Measurements from ENCODE around the gene POT1.

POT1 gene

GRCh38 chr7:124808206-124808605 is 121.4 kb downstream of the POT1 start:
- no peak for DNase-seq (ENCODE audit: low spot score)

GRCh38 chr7:124801330-124801895 is 128.2 kb downstream of the POT1 start:
- DNase-seq (ENCODE audit: low spot score) = no peak

- DNase-seq (ENCODE audit: low spot score) = no peak
Observed at GRCh38 chr7:124800386-124800785, 129.2 kb downstream of the POT1 start.

- no peak for DNase-seq (ENCODE audit: low spot score)
Observed at GRCh38 chr7:124799448-124799847, 130.2 kb downstream of the POT1 start.

GRCh38 chr7:124796771-124797170 is 132.9 kb downstream of the POT1 start:
- DNase-seq (ENCODE audit: low spot score) = no peak

GRCh38 chr7:124792696-124793095 is 136.9 kb downstream of the POT1 start:
- DNase-seq (ENCODE audit: low spot score) = no peak

GRCh38 chr7:124792002-124792401 is 137.6 kb downstream of the POT1 start:
- DNase-seq (ENCODE audit: low spot score) = no peak

- no peak for DNase-seq (ENCODE audit: low spot score)
Observed at GRCh38 chr7:124791426-124791825, 138.2 kb downstream of the POT1 start.

GRCh38 chr7:124790645-124791044 is 139.0 kb downstream of the POT1 start:
- DNase-seq (ENCODE audit: low spot score) = no peak

GRCh38 chr7:124785994-124786393 is 143.6 kb downstream of the POT1 start:
- DNase-seq (ENCODE audit: low spot score) = no peak

- DNase-seq (ENCODE audit: low spot score) = peak; percentile 75
Observed at GRCh38 chr7:124784879-124785818, 144.5 kb downstream of the POT1 start.

GRCh38 chr7:124783271-124783670 is 146.4 kb downstream of the POT1 start:
- no peak for DNase-seq (ENCODE audit: low spot score)

- no peak for DNase-seq (ENCODE audit: low spot score)
Observed at GRCh38 chr7:124781907-124782734, 147.5 kb downstream of the POT1 start.

- DNase-seq (ENCODE audit: low spot score) = no peak
Observed at GRCh38 chr7:124781418-124781817, 148.2 kb downstream of the POT1 start.

- no peak for DNase-seq (ENCODE audit: low spot score)
Observed at GRCh38 chr7:124780608-124781007, 149.0 kb downstream of the POT1 start.

GRCh38 chr7:124780056-124780455 is 149.6 kb downstream of the POT1 start:
- no peak for DNase-seq (ENCODE audit: low spot score)

GRCh38 chr7:124779620-124780019 is 150.0 kb downstream of the POT1 start:
- DNase-seq (ENCODE audit: low spot score) = no peak

GRCh38 chr7:124779194-124779593 is 150.4 kb downstream of the POT1 start:
- no peak for DNase-seq (ENCODE audit: low spot score)

GRCh38 chr7:124777268-124777667 is 152.4 kb downstream of the POT1 start:
- no peak for DNase-seq (ENCODE audit: low spot score)

- DNase-seq (ENCODE audit: low spot score) = no peak
Observed at GRCh38 chr7:124776153-124776552, 153.5 kb downstream of the POT1 start.

- DNase-seq (ENCODE audit: low spot score) = no peak
Observed at GRCh38 chr7:124775422-124775821, 154.2 kb downstream of the POT1 start.

- DNase-seq (ENCODE audit: low spot score) = no peak
Observed at GRCh38 chr7:124773938-124774337, 155.7 kb downstream of the POT1 start.

- DNase-seq (ENCODE audit: low spot score) = no peak
Observed at GRCh38 chr7:124773339-124773738, 156.3 kb downstream of the POT1 start.

Data from putamen (tissue), 1 donor.